Aorta (tissue), 5 donors: Measurements from ENCODE around the gene CAPZA1. TPM values are rescaled to one million over a fixed set of nuclear protein-coding genes. Genes with fewer than 3 reads are reported as not detected.
"Not testable (repeated sequence)": the region's sequence is repeated elsewhere in the genome, so short reads cannot be mapped to it uniquely, and the experiment has no call there.

ENCODE experiments used
- ATAC-seq: fragments of 200-7000 bp; cut with Tn5 transposase; one replicate; pipeline ENCODE4 v1.9.1; 2022; ENCODE audit warnings: moderate library complexity; ENCODE audit not compliant: low FRiP score
- DNase-seq, 2 donors: peaks; one replicate each; pipeline ENCODE4 v3.0.0-alpha.2; 2020
- H3K27ac ChIP-seq, 2 donors: one replicate each; pipeline ENCODE4 v1.5.1; 2013; ENCODE audit warnings: low read length in 2 of 2, mild to moderate bottlenecking in 2 of 2, moderate library complexity in 2 of 2, control low read depth in 1 of 2, inconsistent platforms in 1 of 2, low read depth in 1 of 2
- H3K27me3 ChIP-seq, 2 donors: one replicate each; pipeline ENCODE4 v1.6.1; 2013; ENCODE audit warnings: control low read depth in 1 of 2, low read length in 1 of 2, mild to moderate bottlenecking in 1 of 2, moderate library complexity in 1 of 2; ENCODE audit not compliant: insufficient read depth in 2 of 2, control insufficient read depth in 1 of 2
- H3K36me3 ChIP-seq, 2 donors: one replicate each; pipeline ENCODE4 v1.6.1; 2013; ENCODE audit warnings: control low read depth in 1 of 2, low read length in 1 of 2, mild to moderate bottlenecking in 1 of 2; ENCODE audit not compliant: insufficient read depth in 2 of 2, control insufficient read depth in 1 of 2
- H3K4me1 ChIP-seq, 2 donors: one replicate each; pipeline ENCODE4 v1.6.1; 2013; ENCODE audit warnings: low read length in 2 of 2, control low read depth in 1 of 2, mild to moderate bottlenecking in 1 of 2, moderate library complexity in 1 of 2; ENCODE audit not compliant: insufficient read depth in 2 of 2, control insufficient read depth in 1 of 2
- H3K4me3 ChIP-seq, 2 donors: one replicate each; pipeline ENCODE4 v1.5.1; 2013; ENCODE audit warnings: low read length in 2 of 2, control low read depth in 1 of 2, mild to moderate bottlenecking in 1 of 2
- H3K9me3 ChIP-seq: one replicate; pipeline ENCODE4 v1.6.1; 2013; ENCODE audit warnings: mild to moderate bottlenecking, low read length; ENCODE audit not compliant: control insufficient read depth
- WGBS, 2 donors: extraction: QIAGEN DNeasy Blood & Tissue Kit; methylation state at CpG; one replicate each; pipeline ENCODE4 v1.1.7; 2013; 5-methylcytosine and 5-hydroxymethylcytosine counted together
- intact Hi-C, 2 donors: fragments of 100-400 bp; cut with DNase I; formaldehyde crosslinking; loops; one replicate each; pipeline versions ENCODE4 v1.14.2 to v1.15.0; 2022
- polyA plus RNA-seq, 2 donors: library from polyadenylated mRNA; stranded (reverse); fragments of 200-250 nt; gene quantifications; one replicate each; pipeline ENCODE4 v1.2.3, GENCODE V29; 2013
- total RNA-seq, 2 donors: library from RNA; stranded (reverse); fragmentation: NEBNext Ultra II Directional; extraction: Animal tissue kit (Norgen Biotek cat#: 25700); gene quantifications; one replicate each; pipeline ENCODE4 v1.2.1, GENCODE V29; 2021
- donor health status: healthy with polysubstance abuse.
- donor health status: Bipolar disorder and iron deficiency.
- donor health status: DM: no; HTN: no; CAD: no.
- donor health status: DM: no; HTN: no; CAD: no.
- donor health status: DM: yes; HTN: yes; CAD: no.

CAPZA1 gene
- total and polyA plus RNA-seq, 4 donors: 39.1 to 109 (median 85.0) TPM

GRCh38 chr1:112636056-112636455, 16.4 kb downstream of the CAPZA1 start:
- intact Hi-C loops: loop anchor here in 1 of 2 donors (5.0 kb wide), 1 partner anchor 66 kb away; no protein-coding TSS in a partner anchor
- Histone ChIP-seq H3K4me1 (no peaks in the 10 kb centered on the region), H3K27ac (no peak overlapping the region), H3K9me3 (no peaks in the 10 kb centered on the region), H3K36me3 (no peaks in the 10 kb centered on the region), H3K4me3 (no peak overlapping the region), H3K27me3 (no peaks in the 10 kb centered on the region)
- DNase-seq: no peak
- ATAC-seq: no peak
- WGBS, 2 donors: 82 to 84% methylated on average over 2 of the region's 2 CpGs

GRCh38 chr1:112636597-112637253, 17.1 kb downstream of the CAPZA1 start:
- Histone ChIP-seq H3K36me3 (no peaks in the 10 kb centered on the region), H3K4me1 (no peaks in the 10 kb centered on the region), H3K4me3 (no peak overlapping the region), H3K27ac (no peak overlapping the region), H3K27me3 (no peaks in the 10 kb centered on the region), H3K9me3 (no peaks in the 10 kb centered on the region)
- ATAC-seq (no peak), DNase-seq (no peak)
- intact Hi-C loops: loop anchor here in 1 of 2 donors (5.0 kb wide), 1 partner anchor 66 kb away; no protein-coding TSS in a partner anchor

GRCh38 chr1:112637254-112638109, 17.9 kb downstream of the CAPZA1 start:
- H3K9me3 ChIP-seq: no peaks in the 10 kb centered on the region
- no peak for ATAC-seq
- H3K4me1 ChIP-seq: no peaks in the 10 kb centered on the region
- no peak for DNase-seq
- no peaks in the 10 kb centered on the region for H3K27me3 ChIP-seq
- H3K36me3 ChIP-seq: no peaks in the 10 kb centered on the region
- 42 to 44% methylated on average over 4 of the region's 4 CpGs for WGBS, 2 donors
- H3K27ac ChIP-seq: no peak overlapping the region
- H3K4me3 ChIP-seq: no peak overlapping the region
- intact Hi-C loops: loop anchor here in 1 of 2 donors (5.0 kb wide), 1 partner anchor 65 kb away; no protein-coding TSS in a partner anchor

- no peaks in the 10 kb centered on the region for H3K36me3 ChIP-seq
- no peaks in the 10 kb centered on the region for H3K9me3 ChIP-seq
- WGBS, 2 donors: 81 to 83% methylated on average over 1 of the region's 1 CpG
- intact Hi-C loops: loop anchor here in 1 of 2 donors (5.0 kb wide), 1 partner anchor 64 kb away; no protein-coding TSS in a partner anchor
- DNase-seq: no peak
- no peak for ATAC-seq
- H3K27ac ChIP-seq: no peak overlapping the region
- no peaks in the 10 kb centered on the region for H3K27me3 ChIP-seq
- H3K4me1 ChIP-seq: no peaks in the 10 kb centered on the region
- no peak overlapping the region for H3K4me3 ChIP-seq
These were observed 18.4 kb downstream of the CAPZA1 start for GRCh38 chr1:112638110-112638428.

- H3K27ac ChIP-seq, H3K27me3 ChIP-seq, H3K9me3 ChIP-seq, intact Hi-C loops, DNase-seq, H3K4me3 ChIP-seq, H3K4me1 ChIP-seq, ATAC-seq, H3K36me3 ChIP-seq: not testable (repeated sequence)
- WGBS, 2 donors: 87 to 91% methylated on average over 21 to 23 of the region's 23 CpGs
These were observed 20.8 kb downstream of the CAPZA1 start for GRCh38 chr1:112640437-112640836.

GRCh38 chr1:112643080-112643479, 23.4 kb downstream of the CAPZA1 start:
- intact Hi-C loops: no loop called here
- ATAC-seq: no peak
- H3K27ac ChIP-seq: no peak overlapping the region
- no peaks in the 10 kb centered on the region for H3K36me3 ChIP-seq
- no peak overlapping the region for H3K4me3 ChIP-seq
- DNase-seq: no peak
- no peaks in the 10 kb centered on the region for H3K4me1 ChIP-seq
- no peaks in the 10 kb centered on the region for H3K9me3 ChIP-seq
- H3K27me3 ChIP-seq: no peaks in the 10 kb centered on the region
- 46 to 47% methylated on average over 2 of the region's 2 CpGs for WGBS, 2 donors

- H3K4me3 ChIP-seq: no peak overlapping the region
- no peaks in the 10 kb centered on the region for H3K27me3 ChIP-seq
- intact Hi-C loops: no loop called here
- peaks cover 0 to 3% of the 10 kb centered on the region in 2 donors for H3K36me3 ChIP-seq
- no peak overlapping the region for H3K27ac ChIP-seq
- no peak for ATAC-seq
- no peaks in the 10 kb centered on the region for H3K9me3 ChIP-seq
- H3K4me1 ChIP-seq: no peaks in the 10 kb centered on the region
- no peak for DNase-seq
- 91 to 96% methylated on average over 4 of the region's 4 CpGs for WGBS, 2 donors
These were observed 26.6 kb downstream of the CAPZA1 start for GRCh38 chr1:112646225-112646624.

GRCh38 chr1:112651205-112651604, 31.6 kb downstream of the CAPZA1 start:
- Histone ChIP-seq H3K36me3 (peaks cover 0 to 3% of the 10 kb centered on the region in 2 donors), H3K9me3 (no peaks in the 10 kb centered on the region), H3K27ac (no peak overlapping the region), H3K4me1 (no peaks in the 10 kb centered on the region), H3K4me3 (no peak overlapping the region), H3K27me3 (no peaks in the 10 kb centered on the region)
- intact Hi-C loops: no loop called here
- WGBS, 2 donors: 95 to 100% methylated on average over 1 of the region's 1 CpG
- ATAC-seq: no peak
- no peak for DNase-seq

GRCh38 chr1:112665857-112666256, 46.2 kb downstream of the CAPZA1 start:
- 68 to 84% methylated on average over 3 of the region's 3 CpGs for WGBS, 2 donors
- no peak for ATAC-seq
- Histone ChIP-seq H3K4me3 (no peak overlapping the region), H3K4me1 (no peaks in the 10 kb centered on the region), H3K9me3 (no peaks in the 10 kb centered on the region), H3K36me3 (peaks cover 3 to 7% of the 10 kb centered on the region in 2 donors), H3K27me3 (no peaks in the 10 kb centered on the region), H3K27ac (no peak overlapping the region)
- DNase-seq: no peak
- intact Hi-C loops: no loop called here
